GM12891 (cell line): Measurements from ENCODE around the gene NEDD4.

Experiments used
- PAX5 ChIP-seq: IDR thresholded peaks from 2 replicates; pipeline ENCODE4 v1.6.1; 2011; ENCODE audit warnings: low read length, moderate library complexity, mild to moderate bottlenecking; ENCODE audit not compliant: insufficient read depth, severe bottlenecking
- POLR2A ChIP-seq: IDR thresholded peaks from 2 replicates; pipeline ENCODE4 v1.6.1; 2011; ENCODE audit warnings: low read depth, low read length, control low read depth
- POLR2AphosphoS5 ChIP-seq: IDR thresholded peaks from 2 replicates; pipeline ENCODE4 v1.6.1; 2011; ENCODE audit warnings: low read depth, low read length, control low read depth
- POU2F2 ChIP-seq: IDR thresholded peaks from 2 replicates; pipeline ENCODE4 v1.6.1; 2011; ENCODE audit warnings: low read depth, mild to moderate bottlenecking, control low read depth, low read length, moderate library complexity
- SPI1 ChIP-seq: IDR thresholded peaks from 2 replicates; pipeline ENCODE4 v1.6.1; 2011; ENCODE audit warnings: low read depth, low read length, control low read depth
- TAF1 ChIP-seq: IDR thresholded peaks from 2 replicates; pipeline ENCODE4 v1.6.1; 2011; ENCODE audit warnings: low read depth, low read length, control low read depth

DNA sequence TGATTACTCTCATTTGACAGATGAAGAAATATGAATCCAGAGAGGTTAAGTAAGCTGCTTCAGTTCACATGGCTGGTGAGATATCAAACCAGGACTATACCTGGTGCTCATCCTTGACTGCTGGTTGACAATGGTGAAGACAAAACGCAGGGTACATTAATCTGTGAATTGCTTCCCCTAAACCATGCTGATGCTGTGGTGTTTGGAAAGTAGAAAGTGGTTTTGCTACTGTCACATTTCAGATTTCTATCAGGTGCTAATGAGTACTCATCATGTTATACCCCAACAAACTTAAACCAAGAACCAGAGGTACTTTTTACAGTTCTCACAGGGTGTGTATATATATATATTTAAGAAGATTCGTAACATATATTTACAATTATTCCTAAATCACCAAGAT lies 165.5 kb downstream of the NEDD4 start:
- TF ChIP-seq POLR2A (no peak), POLR2AphosphoS5 (no peak), TAF1 (no peak), SPI1 (no peak), POU2F2 (no peak), PAX5 (no peak)
